ENCODE results near the gene GAS2L2. TPM values are rescaled to one million over a fixed set of nuclear protein-coding genes. Genes with fewer than 3 reads are reported as not detected.

The GAS2L2 gene
- polyA plus RNA-seq, 1 experiment, result not detected

- ChIA-PET CTCF (interaction anchor here (0.7 to 2.1 kb wide), 2 partner anchors 15 to 119 kb away, joined by 3 to 9 read pairs; no protein-coding TSS in a partner anchor), POLR2A (no interaction called here)
- Histone ChIP-seq H3K4me3 (ENCODE audit: low read depth, low read length) (peak overlapping the region; percentile 70; the same call in 1 of the 2 replicates), H3K27me3 (ENCODE audit: control insufficient read depth, insufficient read depth, low read length) (no peaks in the 10 kb centered on the region), H3K9me3 (ENCODE audit: control insufficient read depth, insufficient read depth, low read length) (no peaks in the 10 kb centered on the region; the same call in 1 of the 2 replicates), H3K27ac (ENCODE audit: low read depth, low read length) (no peak overlapping the region)
- TF ChIP-seq, protein P1, sequence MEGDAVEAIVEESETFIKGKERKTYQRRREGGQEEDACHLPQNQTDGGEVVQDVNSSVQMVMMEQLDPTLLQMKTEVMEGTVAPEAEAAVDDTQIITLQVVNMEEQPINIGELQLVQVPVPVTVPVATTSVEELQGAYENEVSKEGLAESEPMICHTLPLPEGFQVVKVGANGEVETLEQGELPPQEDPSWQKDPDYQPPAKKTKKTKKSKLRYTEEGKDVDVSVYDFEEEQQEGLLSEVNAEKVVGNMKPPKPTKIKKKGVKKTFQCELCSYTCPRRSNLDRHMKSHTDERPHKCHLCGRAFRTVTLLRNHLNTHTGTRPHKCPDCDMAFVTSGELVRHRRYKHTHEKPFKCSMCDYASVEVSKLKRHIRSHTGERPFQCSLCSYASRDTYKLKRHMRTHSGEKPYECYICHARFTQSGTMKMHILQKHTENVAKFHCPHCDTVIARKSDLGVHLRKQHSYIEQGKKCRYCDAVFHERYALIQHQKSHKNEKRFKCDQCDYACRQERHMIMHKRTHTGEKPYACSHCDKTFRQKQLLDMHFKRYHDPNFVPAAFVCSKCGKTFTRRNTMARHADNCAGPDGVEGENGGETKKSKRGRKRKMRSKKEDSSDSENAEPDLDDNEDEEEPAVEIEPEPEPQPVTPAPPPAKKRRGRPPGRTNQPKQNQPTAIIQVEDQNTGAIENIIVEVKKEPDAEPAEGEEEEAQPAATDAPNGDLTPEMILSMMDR (IDR thresholded peaks at IDR 0.05; ENCODE audit: low read depth, low read length), result no peak
- DNase-seq (ENCODE audit: low read depth, low spot score), result no peak
Observed at GRCh38 chr17:35732806-35733136, 20.3 kb downstream of the GAS2L2 start.

DNA sequence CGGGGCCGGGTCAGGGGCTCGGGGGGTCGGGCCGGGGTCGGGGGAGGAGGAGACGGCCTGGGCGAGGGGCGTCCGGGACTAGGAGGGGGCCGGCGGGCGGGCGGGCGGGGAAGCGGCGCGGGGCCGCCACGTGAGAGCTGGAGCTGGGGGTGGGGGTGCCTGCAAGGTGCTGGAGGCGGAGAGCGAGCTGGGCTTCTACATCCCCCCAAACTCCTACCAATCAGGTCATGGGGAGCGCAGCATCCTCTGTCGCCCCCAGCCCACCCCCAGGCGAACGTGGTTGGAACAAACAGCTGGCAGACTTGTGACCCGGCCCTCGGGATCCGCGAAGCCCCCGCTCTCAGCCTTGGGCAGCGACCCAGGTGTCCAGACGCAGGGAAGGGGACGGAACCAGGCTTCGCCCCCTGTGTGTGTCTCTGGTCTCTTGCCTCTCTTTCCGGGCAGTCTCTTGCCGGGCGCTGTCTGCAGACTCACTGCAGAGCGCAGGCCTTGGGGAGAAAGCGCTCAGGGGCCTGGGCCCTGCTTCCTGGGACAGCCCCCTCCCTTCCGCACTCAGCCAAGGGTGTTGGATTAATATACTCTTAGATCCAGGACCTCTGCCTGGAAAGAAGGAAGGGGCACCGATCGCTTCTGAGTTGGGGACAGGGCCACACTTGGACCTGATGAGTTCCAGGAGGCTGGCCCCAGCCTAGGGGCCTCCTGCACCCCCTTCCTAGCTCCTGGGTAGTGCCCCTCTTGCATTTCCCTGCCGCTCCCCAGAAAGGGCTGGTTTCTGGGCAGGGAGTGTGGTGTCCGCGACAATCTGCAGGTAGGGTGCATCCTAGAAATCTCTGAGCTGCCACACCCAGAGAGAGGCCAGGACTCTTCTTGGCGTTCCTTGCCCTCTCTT, 20.9 kb downstream of the GAS2L2 start:
- H3K9me3 ChIP-seq (ENCODE audit: control insufficient read depth, insufficient read depth, low read length), result no peaks in the 10 kb centered on the region; the same call in 1 of the 2 replicates
- no peaks in the 10 kb centered on the region for H3K27me3 ChIP-seq (ENCODE audit: control insufficient read depth, insufficient read depth, low read length)
- H3K4me3 ChIP-seq (ENCODE audit: low read depth, low read length), result peak overlapping the region; percentile 70
- no peak for DNase-seq (ENCODE audit: low read depth, low spot score)
- no peak overlapping the region for H3K27ac ChIP-seq (ENCODE audit: low read depth, low read length)
- CTCF ChIA-PET, result interaction anchor here (0.6 to 2.9 kb wide), 7 partner anchors 16 to 119 kb away, joined by 3 to 21 read pairs (median 6); no protein-coding TSS in a partner anchor
- POLR2A ChIA-PET, result interaction anchor here (1.0 to 1.4 kb wide), 4 partner anchors 8 to 77 kb away, joined by 3 to 5 read pairs (median 4); partner anchors contain the start of gene TAF15
- TF ChIP-seq, protein P1 (IDR thresholded peaks at IDR 0.05; ENCODE audit: low read depth, low read length), result no peak

DNA sequence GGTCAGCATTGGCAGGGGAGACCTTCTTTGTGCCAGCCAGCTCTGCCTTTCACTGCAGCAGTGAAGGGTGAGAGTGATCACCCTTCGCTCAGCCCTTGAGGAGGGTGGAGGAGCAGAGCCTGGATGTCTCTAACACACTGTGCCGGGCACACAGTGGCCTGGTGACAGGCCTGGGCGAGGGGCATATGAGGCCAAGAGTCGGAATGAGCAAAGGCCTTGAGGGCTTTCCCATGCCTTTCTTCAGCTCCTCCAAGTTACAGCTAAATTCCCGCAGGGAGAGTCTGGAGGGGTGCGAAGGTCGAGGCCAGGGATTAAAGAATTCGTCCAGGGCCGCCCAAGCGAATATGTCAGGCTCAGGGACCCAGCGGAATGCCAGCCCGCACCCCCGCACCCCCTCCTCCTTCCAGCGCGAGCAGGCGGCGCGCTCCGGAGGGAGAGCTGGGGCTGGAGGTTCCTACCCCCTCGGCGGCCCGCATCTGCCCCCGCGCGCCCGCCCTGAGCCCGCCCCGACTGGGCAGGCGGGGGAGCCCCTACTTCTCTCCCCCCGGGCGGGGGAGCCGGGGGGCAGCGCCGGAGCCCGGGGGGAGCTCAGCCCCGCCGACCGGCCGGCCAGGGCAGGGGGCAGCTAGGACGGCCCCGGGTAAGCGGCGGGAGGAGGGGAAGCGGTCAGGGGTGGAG, 21.7 kb downstream of the GAS2L2 start, which contains the start of gene RASL10B:
RASL10B (plus strand) TSS at position 401 of the 678 bp plus-strand sequence. CDS start 3,546 bp downstream, outside the sequence.
- DNase-seq (ENCODE audit: low read depth, low spot score), result no peak
- POLR2A ChIA-PET, result interaction anchor here (1.0 to 1.4 kb wide), 4 partner anchors 8 to 78 kb away, joined by 3 to 5 read pairs (median 4); partner anchors contain the start of gene TAF15
- H3K27ac ChIP-seq (ENCODE audit: low read depth, low read length), result no peak within 1 kb of the TSS
- TF ChIP-seq, protein P1 (IDR thresholded peaks at IDR 0.05; ENCODE audit: low read depth, low read length), result no peak
- H3K4me3 ChIP-seq (ENCODE audit: low read depth, low read length), result peak within 1 kb of the TSS; percentile 70
- no peaks in the 10 kb centered on the region for H3K27me3 ChIP-seq (ENCODE audit: control insufficient read depth, insufficient read depth, low read length)
- CTCF ChIA-PET, result interaction anchor here (0.6 to 2.9 kb wide), 4 partner anchors 16 to 118 kb away, joined by 3 to 21 read pairs (median 8); no protein-coding TSS in a partner anchor
- H3K9me3 ChIP-seq (ENCODE audit: control insufficient read depth, insufficient read depth, low read length), result no peaks in the 10 kb centered on the region; the same call in 1 of the 2 replicates

- DNase-seq (ENCODE audit: low read depth, low spot score), result no peak
- Histone ChIP-seq H3K27ac (ENCODE audit: low read depth, low read length) (no peak overlapping the region), H3K27me3 (ENCODE audit: control insufficient read depth, insufficient read depth, low read length) (no peaks in the 10 kb centered on the region), H3K4me3 (ENCODE audit: low read depth, low read length) (no peak overlapping the region), H3K9me3 (ENCODE audit: control insufficient read depth, insufficient read depth, low read length) (no peaks in the 10 kb centered on the region; the same call in 1 of the 2 replicates)
- POLR2A ChIA-PET, result interaction anchor here (1.4 kb wide), 1 partner anchor 79 kb away, joined by 5 read pairs; the partner anchor contains the start of gene TAF15
- TF ChIP-seq, protein P1 (IDR thresholded peaks at IDR 0.05; ENCODE audit: low read depth, low read length), result no peak
- CTCF ChIA-PET, result interaction anchor here (1.2 to 2.9 kb wide), 3 partner anchors 17 to 117 kb away, joined by 3 to 21 read pairs (median 10); no protein-coding TSS in a partner anchor
Observed at GRCh38 chr17:35730400-35731005, 22.5 kb downstream of the GAS2L2 start.
